Activated CD8-positive, alpha-beta memory T cell treated with anti-CD3 and anti-CD28 coated beads for 48 hours (primary cell): Measurements from ENCODE around the gene SLC12A3.

Source experiments
- DNase-seq, 3 experiments: peaks; one replicate each; pipeline ENCODE4 v3.0.0-alpha.2; 2020; ENCODE audit warnings: low read depth in 2 of 3, low spot score in 2 of 3

Gene SLC12A3, protein sequence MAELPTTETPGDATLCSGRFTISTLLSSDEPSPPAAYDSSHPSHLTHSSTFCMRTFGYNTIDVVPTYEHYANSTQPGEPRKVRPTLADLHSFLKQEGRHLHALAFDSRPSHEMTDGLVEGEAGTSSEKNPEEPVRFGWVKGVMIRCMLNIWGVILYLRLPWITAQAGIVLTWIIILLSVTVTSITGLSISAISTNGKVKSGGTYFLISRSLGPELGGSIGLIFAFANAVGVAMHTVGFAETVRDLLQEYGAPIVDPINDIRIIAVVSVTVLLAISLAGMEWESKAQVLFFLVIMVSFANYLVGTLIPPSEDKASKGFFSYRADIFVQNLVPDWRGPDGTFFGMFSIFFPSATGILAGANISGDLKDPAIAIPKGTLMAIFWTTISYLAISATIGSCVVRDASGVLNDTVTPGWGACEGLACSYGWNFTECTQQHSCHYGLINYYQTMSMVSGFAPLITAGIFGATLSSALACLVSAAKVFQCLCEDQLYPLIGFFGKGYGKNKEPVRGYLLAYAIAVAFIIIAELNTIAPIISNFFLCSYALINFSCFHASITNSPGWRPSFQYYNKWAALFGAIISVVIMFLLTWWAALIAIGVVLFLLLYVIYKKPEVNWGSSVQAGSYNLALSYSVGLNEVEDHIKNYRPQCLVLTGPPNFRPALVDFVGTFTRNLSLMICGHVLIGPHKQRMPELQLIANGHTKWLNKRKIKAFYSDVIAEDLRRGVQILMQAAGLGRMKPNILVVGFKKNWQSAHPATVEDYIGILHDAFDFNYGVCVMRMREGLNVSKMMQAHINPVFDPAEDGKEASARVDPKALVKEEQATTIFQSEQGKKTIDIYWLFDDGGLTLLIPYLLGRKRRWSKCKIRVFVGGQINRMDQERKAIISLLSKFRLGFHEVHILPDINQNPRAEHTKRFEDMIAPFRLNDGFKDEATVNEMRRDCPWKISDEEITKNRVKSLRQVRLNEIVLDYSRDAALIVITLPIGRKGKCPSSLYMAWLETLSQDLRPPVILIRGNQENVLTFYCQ

DNA sequence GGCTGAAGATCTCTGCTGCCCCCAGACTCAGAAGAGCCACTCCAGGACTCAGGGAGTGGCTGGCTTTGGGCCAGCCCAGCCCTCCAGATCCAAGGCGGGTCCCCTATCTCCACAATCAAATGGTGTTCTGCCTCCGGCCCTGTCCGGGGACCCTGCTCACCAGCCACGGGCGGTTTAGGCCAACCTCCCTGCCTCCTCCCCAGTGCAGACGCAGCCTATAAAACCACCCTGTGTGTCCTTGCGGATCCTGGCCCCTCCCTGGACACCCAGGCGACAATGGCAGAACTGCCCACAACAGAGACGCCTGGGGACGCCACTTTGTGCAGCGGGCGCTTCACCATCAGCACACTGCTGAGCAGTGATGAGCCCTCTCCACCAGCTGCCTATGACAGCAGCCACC, at the start of gene SLC12A3:
Gene SLC12A3 (plus strand): TSS at position 248 of the 400 bp plus-strand sequence. CDS start 29 bp downstream, at position 277.
- no peak for DNase-seq

DNA sequence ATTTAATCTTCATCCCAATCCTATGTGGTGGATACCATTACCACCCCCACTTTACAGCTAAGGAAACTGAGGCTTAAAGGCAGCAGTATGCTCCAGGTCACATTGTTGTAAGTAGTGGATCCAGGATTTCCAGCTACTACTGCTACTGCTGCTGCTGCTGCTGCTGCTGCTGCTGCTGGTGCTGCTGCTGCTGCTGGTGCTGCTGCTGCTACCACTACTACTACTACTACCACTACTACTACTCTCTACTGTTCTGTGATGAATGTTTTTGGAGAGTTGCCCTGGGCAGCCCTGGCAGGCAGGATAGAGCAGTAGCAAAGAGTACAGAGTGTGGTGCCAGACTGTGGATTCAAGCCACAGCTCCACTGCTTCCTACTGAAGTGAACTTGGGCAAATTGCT, 49.3 kb upstream of the SLC12A3 start:
- DNase-seq = no peak

DNA sequence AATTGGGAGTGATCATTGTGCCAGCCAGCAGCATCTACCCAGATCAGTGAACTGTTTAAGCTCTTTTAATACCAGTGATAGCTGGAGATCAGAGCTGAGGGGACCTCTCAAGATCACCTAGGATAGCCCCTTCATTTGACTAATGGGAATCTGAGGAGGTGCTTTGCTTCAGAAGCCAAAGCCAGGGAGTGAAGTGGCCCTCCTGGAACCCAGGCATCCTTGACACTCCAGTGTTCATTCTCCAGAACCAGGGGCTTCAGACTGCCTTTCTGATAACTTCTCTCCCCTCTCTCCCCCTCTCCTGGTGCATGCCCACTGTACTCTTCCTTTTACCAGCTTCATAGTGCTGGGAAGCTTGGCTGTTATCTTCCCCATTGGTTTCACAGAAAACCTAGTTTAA, 48.0 kb upstream of the SLC12A3 start:
- no peak for DNase-seq

DNA sequence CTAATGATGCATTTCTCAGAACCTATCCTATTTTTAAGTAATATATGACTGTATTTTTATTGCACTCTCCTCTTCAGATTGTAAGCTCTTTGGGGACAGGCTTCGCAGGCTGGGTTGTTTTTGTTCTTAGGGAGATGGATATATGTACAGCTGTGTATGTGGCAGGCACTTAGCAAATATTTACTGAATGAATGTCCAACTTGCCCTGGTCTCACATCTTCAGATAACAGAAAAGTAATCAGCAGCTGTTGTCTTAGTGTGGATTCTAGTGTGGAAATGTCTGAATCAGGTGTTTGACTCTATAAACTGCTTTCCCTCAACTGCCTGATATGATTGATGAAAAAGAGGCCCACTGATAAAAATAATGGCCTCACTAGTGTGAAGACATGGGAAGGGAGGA, 47.1 kb upstream of the SLC12A3 start:
- DNase-seq = no peak

DNA sequence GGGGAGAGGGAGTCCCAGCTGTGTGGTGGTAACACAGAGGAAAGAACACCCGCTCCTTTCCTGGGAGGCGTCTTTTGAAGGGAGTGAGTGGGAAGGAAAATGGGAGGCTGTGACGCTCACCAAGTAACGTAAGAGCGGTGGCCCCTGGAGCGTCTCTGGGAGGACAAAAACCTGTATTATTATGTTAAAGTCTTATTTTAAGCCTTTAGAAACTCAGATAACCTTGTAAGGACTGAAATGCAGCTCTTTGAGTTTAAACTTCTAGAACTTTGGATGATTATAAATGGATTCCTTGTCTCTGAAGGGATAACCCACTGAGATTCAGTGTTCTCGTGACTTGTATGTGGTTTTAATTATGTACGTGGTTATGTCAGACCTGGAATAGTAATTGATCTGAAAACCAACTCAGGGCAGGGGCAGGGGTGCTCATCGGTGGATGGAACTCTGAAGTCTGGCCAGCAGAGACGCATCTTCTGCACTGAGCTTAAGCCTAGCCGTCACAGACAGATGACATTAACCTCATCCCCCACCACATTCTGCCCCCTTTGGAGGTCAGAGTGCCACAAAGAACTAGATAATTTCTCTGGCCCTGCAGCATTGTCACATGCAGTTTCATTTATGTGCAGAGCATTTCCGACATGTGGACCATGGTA, 41.8 kb upstream of the SLC12A3 start:
- DNase-seq = no peak

DNA sequence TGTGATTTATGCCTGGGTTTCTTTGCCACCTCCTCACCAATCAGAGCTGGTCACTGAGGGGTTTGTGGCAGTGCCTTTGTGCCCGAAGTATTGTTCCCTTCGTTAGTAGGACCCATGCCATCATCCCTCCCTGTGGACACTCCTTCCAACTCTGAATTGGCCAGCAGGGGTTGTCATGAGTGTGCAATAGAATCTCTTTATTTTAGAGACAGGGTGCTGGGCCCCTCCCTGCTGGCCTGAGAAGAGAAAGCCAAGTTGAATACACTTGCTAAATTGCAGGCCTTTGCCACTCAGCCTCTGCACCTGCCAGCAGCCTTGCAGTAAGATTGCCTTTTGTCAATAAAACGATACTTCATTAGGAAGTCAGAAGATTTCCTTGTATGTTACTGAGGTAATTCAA, 40.7 kb upstream of the SLC12A3 start:
- DNase-seq = no peak

DNA sequence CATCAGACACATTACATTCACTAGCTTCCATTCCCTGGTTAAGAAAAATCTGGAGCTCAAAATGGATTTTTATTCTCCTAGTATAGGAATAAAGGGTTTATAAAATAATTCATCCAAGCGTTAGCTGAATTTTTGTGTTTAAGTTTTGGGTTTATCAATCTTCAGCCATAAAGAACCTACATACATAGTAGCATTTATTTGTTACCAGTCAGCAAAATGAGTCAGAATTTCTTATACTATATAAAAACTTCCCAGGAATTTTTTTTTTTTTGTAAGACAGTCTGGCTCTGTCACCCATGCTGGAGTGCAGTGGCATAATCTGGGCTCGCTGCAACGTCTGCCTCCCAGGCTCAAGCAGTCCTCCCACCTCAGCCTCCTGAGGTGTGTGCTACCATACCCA, 40.2 kb upstream of the SLC12A3 start:
- no peak for DNase-seq

DNA sequence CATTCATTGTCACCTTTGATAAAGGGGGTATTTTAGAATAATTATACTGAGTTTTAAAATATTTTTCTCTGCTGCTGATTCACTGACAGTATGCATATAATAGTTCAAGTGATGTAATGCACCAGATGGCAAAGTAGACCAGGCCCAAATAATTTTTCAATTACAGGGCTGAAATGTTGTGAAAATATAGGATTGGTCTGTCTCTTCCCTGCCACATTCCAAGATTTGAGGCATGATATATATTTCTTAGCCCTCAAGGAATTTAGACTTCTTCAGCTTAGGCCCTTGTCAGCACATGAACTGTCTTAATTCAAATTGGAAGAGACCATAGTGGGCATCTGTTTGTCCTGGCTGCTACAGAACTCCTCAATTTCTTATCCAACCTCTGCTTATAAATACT, 39.2 kb upstream of the SLC12A3 start:
- no peak for DNase-seq

DNA sequence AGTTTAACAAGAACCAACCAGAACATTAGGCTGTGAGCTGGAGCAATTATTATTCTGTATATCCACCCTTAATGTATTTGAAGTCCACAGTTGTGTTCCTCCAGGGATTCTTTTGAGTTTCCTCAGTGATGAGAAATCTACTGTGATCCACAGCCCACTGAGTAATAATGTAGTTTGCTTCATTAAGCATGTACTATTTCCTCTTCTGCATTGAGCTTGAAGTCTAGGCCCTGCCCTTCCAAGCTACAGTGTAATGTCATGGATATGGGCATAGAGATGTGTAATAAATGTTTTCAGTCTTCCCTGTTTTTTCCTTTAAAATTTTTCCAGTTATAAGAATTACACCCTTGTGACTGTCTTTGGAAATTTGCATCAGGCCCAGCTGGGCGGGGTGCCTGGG, 36.4 kb upstream of the SLC12A3 start:
- DNase-seq = no peak

DNA sequence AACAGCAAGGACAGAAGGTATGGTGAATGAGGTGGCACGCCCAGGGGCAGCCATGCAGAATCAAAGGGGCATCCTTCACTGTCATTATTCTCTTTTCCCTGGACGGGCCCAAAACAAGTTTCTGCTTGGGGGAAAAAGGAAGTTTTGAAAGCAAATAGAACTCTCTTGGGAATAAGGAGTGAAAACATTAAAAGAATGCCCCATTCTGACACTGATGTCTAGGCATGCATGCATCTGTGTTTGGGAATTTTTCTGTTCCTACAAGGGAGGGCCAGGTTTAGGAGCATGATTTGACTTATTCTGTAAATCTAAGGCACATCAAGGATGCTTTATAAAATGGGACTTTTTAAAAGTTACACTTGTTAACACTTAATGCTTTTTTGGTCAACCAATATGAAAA, 34.3 kb upstream of the SLC12A3 start:
- DNase-seq = no peak

DNA sequence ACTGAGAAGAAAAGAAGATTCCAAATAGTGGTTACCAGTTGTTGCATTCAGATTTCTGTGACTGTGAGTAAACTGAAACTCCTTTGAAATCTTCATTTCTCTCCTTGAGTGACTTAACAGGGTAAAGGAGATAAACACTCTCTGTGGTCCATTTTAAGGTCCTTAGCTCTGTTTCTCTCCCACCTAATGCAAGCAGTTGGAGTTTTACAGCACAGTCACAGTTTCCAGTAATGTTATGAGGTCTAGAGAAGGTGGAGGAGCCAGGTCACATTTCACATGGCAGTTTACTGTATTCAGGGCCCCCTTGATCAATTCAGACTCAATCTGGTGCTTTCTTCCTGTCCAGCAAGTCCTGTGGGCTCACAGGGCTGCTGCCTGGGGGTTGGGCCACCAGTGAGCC, 32.2 kb upstream of the SLC12A3 start:
- DNase-seq = no peak

DNA sequence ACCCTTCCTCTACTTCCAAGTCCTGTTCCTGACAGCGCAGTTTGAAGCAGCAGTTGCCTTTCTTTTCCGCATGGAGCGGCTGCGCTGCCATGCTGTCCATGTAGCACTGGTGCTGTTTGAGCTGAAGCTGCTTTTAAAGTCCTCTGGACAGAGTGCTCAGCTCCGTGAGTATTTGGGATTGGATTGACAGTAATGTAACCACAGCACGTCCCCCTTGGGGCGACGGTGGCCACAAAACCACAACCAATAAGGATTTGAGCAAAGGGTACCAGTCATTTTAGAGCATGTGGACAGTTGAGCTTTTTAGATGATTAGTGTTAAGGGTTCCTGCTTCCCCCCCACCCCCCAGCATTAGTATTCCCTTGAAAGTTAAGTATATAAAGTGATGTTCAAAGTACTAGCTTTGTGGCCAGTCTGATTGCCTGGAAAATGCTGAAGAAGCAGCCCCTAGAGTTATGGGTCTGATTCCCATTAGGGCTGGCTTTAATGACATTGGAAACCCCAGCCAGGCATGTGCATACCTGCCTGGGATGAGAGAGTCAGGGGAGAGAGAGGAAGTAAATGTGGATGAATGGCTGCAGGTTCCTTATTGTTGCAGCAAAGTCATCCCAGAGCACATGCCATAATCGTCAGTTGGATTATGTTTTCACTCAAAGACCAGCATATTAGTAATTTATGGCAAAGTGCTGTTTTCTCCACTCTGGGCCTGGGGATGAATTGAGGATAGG, 31.6 kb upstream of the SLC12A3 start:
- no peak for DNase-seq

DNA sequence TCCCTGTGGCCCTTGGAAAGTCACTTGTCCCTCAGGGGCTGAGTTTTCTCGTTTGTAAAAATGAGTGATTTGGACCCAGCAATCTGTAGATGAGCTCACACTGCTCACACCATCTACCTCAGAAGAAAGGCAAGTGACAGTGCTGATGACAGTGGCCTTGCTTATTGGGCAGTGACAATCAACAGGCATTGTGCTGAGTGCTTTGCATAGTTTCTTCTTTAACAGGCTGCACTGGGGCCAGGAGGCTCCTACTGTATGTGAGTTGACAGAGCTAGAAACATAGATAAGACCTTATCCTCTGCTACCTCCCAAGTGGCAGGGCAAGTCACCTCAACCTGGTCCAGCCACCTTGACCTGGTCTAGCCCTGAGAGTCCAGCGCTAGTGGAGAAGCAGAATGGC, 29.7 kb upstream of the SLC12A3 start:
- no peak for DNase-seq

DNA sequence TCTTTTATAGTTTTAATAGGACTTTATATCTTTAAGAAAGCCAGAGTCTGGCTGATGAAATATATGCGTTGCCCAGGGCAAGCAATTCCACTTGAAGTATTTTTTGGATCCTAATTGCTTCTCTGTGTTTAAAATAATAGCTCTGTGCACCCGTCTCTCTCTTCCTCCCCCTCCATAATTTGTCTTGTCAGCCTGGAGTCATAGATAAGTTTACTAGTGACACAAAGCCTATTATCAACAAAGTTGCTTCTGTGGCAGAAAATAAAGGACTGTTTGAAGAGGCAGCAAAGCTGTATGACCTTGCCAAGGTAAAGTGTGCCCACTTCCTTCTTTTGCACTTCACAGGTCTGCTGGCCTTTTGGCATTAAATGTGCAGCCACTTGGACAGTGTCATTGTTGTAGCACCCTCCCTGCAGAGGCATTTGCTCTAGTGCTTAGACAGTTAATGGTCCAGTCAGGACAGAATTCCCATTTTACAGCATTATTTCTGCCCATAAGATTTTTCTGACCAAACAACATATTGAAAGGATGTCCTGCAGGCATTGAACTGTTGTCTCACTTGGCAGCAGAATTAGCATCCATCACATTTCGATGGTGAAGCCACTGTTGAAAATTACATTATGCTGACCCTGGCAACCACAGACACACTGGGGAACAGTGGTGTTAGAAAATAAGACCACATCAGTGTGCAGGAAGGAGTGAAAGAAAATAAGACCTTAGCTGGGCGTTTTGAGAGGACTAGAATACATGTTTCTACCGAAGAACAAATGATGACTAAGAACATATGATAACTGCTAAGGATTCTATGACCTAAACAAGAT, 28.4 kb upstream of the SLC12A3 start:
- DNase-seq = no peak

DNA sequence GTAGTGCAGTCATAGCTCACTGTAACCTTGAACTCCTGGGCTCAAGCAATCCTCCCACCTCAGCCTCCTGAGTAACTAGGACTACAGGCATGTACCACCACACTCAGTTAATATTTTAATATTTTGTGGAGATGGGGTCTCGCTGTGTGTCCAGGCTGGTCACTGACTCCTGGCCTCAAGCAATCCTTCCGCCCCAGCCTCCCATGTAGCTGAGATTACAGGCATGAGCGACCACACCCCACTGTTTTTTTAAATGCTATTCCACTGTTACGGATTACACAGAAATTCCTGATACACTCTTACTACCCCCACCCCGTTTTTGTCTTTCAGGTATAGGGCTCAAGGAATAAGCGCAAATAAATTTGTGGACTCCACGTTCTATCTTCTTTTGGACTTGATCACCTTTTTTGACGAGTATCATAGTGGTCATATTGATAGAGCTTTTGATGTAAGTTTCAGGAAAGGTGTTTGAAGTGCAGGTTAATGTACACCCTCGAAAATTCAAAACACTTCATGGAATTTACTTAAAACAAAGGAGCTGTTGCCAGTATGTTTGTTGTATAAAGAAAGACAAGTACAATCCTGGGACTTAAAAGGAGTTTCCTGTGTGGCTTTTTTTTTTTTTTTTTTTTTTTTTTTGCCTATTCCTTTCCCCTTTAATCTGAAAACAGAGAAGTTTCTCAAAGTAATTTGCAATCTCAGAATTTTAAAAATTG, 26.2 kb upstream of the SLC12A3 start:
- no peak for DNase-seq

DNA sequence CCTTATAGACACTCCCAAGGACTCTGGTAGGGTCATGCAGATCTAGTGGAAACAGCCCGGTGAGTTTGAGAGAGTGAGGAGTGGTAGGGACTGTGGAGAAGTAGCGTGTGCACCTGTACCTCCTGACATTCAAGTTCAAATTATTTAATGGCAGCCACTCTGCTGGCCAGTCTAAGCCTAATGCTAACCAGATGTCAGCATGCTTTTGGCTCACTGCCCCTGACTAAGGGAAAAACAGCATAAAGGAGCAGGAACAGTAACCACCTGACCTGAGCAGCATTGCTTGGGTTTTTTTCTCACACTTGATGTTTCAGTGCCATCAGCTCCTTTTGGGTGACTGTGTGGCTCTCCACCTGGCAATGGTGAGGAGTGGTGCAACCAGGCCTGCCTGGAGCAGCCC, 23.8 kb upstream of the SLC12A3 start:
- no peak for DNase-seq

DNA sequence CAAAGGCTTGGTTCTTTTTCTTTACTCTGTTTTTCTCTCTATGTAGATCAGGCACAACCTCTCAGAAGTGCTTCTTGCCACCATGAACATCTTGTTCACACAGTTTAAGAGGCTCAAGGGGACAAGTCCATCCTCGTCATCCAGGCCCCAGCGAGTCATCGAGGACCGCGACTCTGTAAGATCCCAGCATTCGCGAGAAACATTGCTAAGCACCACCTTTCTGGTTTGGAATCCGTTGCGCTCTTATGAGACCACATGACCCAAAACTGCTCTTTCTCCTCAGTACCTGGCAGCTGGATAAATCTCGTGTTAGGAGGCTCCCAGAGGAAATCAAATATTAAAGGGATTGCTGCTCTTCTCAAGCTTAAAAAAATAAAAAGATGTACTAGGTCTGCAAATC, 23.3 kb upstream of the SLC12A3 start:
- no peak for DNase-seq

DNA sequence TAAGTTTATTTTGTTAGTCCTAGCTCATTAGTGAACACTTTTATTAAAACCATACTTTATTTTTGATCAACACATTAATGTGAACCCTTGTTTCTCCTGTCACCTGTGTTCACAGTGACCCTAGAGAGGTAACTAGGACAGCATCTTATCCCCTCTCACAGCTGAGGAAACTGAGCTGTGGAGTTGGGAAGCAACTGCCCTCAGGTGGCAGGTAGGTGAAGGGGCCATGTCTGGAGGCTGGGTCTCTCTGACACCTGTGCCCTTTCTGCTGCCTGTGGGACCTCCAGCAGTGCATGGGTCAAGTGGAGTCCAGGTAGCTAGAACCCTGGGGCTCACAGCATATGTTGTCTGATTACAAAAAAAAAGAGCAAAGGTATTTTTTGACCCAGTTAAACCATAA, 22.9 kb upstream of the SLC12A3 start:
- DNase-seq = no peak

DNA sequence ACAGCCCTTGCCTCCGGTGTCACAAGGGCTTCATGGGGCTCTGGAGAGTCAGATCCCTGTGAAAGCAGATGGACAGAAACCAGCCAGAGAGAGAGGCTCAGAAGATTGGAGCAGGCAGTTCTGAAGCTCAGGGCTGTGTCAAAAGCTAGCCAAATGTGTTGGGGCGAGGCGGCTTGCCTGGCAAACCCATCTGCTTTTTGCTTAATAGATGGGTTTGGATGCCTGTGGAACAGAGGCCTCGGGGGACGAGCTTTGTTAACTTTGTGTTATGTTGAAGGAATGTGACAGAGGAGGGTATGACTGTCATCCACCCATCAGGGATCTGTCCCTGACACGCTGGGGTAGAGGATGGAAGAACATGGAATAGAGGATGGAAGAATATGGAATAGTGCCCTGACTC, 21.0 kb upstream of the SLC12A3 start:
- no peak for DNase-seq
